ENCODE measurements around the gene TMEM119. TPM values are rescaled to one million over a fixed set of nuclear protein-coding genes. Genes with fewer than 3 reads are reported as not detected.

TMEM119 gene
- total and polyA plus RNA-seq, 2 of the 8 experiments (the other 6 are each of a cell fraction or from before 2014, with no cell fraction given): 0.35 to 0.61 TPM

DNA sequence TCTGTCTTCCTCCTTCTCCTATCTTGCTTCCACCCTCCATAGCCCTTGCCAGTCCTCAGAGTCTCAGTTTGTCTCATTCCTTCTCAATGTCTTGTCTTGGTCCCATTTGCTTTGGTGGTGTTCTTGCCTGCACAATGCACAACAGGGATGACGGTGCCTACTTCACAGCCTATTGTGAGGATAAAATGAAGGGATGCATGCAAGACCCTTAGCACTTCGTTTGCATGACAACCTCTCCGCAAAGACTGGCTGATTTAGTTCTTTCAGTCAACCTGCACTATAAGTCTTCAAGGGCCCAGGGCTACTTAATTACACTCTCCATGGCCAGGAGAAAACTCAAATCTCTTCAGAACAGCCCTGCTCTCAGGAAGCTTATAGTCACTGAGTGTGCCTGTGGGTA lies 27.3 kb upstream of the TMEM119 start (continued):
- TF ChIP-seq RXRA (IDR thresholded peaks at IDR 0.05; ENCODE audit: insufficient read depth, low read depth, low read length) (no peak), EZH2 (IDR thresholded peaks at IDR 0.05; ENCODE audit: low read depth, low read length, severe bottlenecking) (no peak), KDM1A (IDR thresholded peaks at IDR 0.05; ENCODE audit: borderline replicate concordance, low read length) (no peak), TCF12 (IDR thresholded peaks at IDR 0.05; ENCODE audit: low read depth, low read length) (no peak), TBP (IDR thresholded peaks at IDR 0.05; ENCODE audit: low read depth, low read length) (no peak), YY1 (IDR thresholded peaks at IDR 0.05; ENCODE audit: low read depth, low read length) (no peak)
